Activated T-cell treated with anti-CD3 and anti-CD28 coated beads, Interleukin-2, amount 50 U/mL, for 24 hours (primary cell): ENCODE measurements around the gene FUT1.

Experiments
- DNase-seq: peaks from one replicate; pipeline ENCODE4 v3.0.0-alpha.2; 2020
- H3K27ac Mint-ChIP-seq: 2 replicates; pipeline ENCODE4 v1.8.0; 2020; ENCODE audit warnings: mild to moderate bottlenecking, mixed read lengths
- H3K27me3 Mint-ChIP-seq: 2 replicates; pipeline ENCODE4 v1.8.0; 2020; ENCODE audit warnings: mixed read lengths
- H3K36me3 Mint-ChIP-seq: 2 replicates; pipeline ENCODE4 v1.8.0; 2020; ENCODE audit warnings: low read depth, mixed read lengths
- H3K4me1 Mint-ChIP-seq: 2 replicates; pipeline ENCODE4 v1.8.0; 2020; ENCODE audit warnings: low read depth, mixed read lengths
- H3K4me3 Mint-ChIP-seq: 2 replicates; pipeline ENCODE4 v1.8.0; 2020; ENCODE audit warnings: mild to moderate bottlenecking, moderate library complexity, mixed read lengths
- H3K9me3 Mint-ChIP-seq: 2 replicates; pipeline ENCODE4 v1.8.0; 2020; ENCODE audit warnings: mixed read lengths

The FUT1 gene

GRCh38 chr19:48739404-48740163, 12.9 kb downstream of the FUT1 start:
- Mint-ChIP-seq H3K9me3 (no peaks in the 10 kb centered on the region), H3K27ac (no peak overlapping the region), H3K36me3 (no peaks in the 10 kb centered on the region), H3K4me1 (peaks cover 10% of the 10 kb centered on the region), H3K27me3 (peaks cover 20% of the 10 kb centered on the region), H3K4me3 (peak overlapping the region; percentile 12)
- DNase-seq, result no peak

- DNase-seq, result peak; percentile 94
- H3K4me1 Mint-ChIP-seq, result peaks cover 10% of the 10 kb centered on the region
- H3K9me3 Mint-ChIP-seq, result no peaks in the 10 kb centered on the region
- peak overlapping the region; percentile 44 for H3K27ac Mint-ChIP-seq
- peak overlapping the region; percentile 55 for H3K4me3 Mint-ChIP-seq
- no peaks in the 10 kb centered on the region for H3K36me3 Mint-ChIP-seq
- peaks cover 20% of the 10 kb centered on the region for H3K27me3 Mint-ChIP-seq
These were observed 13.7 kb downstream of the FUT1 start for GRCh38 chr19:48738557-48739403.

GRCh38 chr19:48737360-48737998, 15.0 kb downstream of the FUT1 start:
- no peaks in the 10 kb centered on the region for H3K9me3 Mint-ChIP-seq
- H3K27ac Mint-ChIP-seq, result no peak overlapping the region
- peaks cover 15% of the 10 kb centered on the region for H3K27me3 Mint-ChIP-seq
- no peaks in the 10 kb centered on the region for H3K36me3 Mint-ChIP-seq
- DNase-seq, result no peak
- no peak overlapping the region for H3K4me3 Mint-ChIP-seq
- peaks cover 10% of the 10 kb centered on the region for H3K4me1 Mint-ChIP-seq

GRCh38 chr19:48735031-48735615, 17.3 kb downstream of the FUT1 start:
- Mint-ChIP-seq H3K4me3 (no peak overlapping the region), H3K4me1 (peaks cover 7% of the 10 kb centered on the region), H3K27me3 (peaks cover 5% of the 10 kb centered on the region), H3K36me3 (no peaks in the 10 kb centered on the region), H3K27ac (no peak overlapping the region), H3K9me3 (no peaks in the 10 kb centered on the region)
- DNase-seq, result no peak

- no peak overlapping the region for H3K27ac Mint-ChIP-seq
- H3K4me1 Mint-ChIP-seq, result peaks cover 4% of the 10 kb centered on the region
- H3K9me3 Mint-ChIP-seq, result no peaks in the 10 kb centered on the region
- H3K4me3 Mint-ChIP-seq, result no peak overlapping the region
- no peaks in the 10 kb centered on the region for H3K27me3 Mint-ChIP-seq
- DNase-seq, result no peak
- H3K36me3 Mint-ChIP-seq, result no peaks in the 10 kb centered on the region
These were observed 17.8 kb downstream of the FUT1 start for GRCh38 chr19:48734625-48735024.

- no peak for DNase-seq
- H3K36me3 Mint-ChIP-seq, result peaks cover 4% of the 10 kb centered on the region
- no peaks in the 10 kb centered on the region for H3K27me3 Mint-ChIP-seq
- H3K4me1 Mint-ChIP-seq, result peaks cover 3% of the 10 kb centered on the region
- H3K4me3 Mint-ChIP-seq, result no peak overlapping the region
- no peak overlapping the region for H3K27ac Mint-ChIP-seq
- H3K9me3 Mint-ChIP-seq, result peaks cover 5% of the 10 kb centered on the region
These were observed 21.0 kb downstream of the FUT1 start for GRCh38 chr19:48731452-48731851.

- Mint-ChIP-seq H3K27ac (no peak overlapping the region), H3K4me3 (no peak overlapping the region)
These were observed 23.4 kb downstream of the FUT1 start for GRCh38 chr19:48728911-48729664.

GRCh38 chr19:48726556-48726955, 25.9 kb downstream of the FUT1 start:
- peak; percentile 43 for DNase-seq
- Mint-ChIP-seq H3K9me3 (peaks cover 16% of the 10 kb centered on the region), H3K27ac (peak overlapping the region; percentile 54), H3K36me3 (peaks cover 13% of the 10 kb centered on the region), H3K4me1 (peaks cover 20% of the 10 kb centered on the region), H3K4me3 (no peak overlapping the region), H3K27me3 (no peaks in the 10 kb centered on the region)

More at GRCh38 chr19:48728911-48729664, 23.4 kb downstream of the FUT1 start:
- peaks cover 17% of the 10 kb centered on the region for H3K4me1 Mint-ChIP-seq
- H3K36me3 Mint-ChIP-seq, result peaks cover 13% of the 10 kb centered on the region
- peaks cover 16% of the 10 kb centered on the region for H3K9me3 Mint-ChIP-seq
- no peak for DNase-seq
- H3K27me3 Mint-ChIP-seq, result no peaks in the 10 kb centered on the region

- Mint-ChIP-seq H3K27me3 (no peaks in the 10 kb centered on the region), H3K4me3 (no peak overlapping the region), H3K36me3 (peaks cover 15% of the 10 kb centered on the region), H3K9me3 (peaks cover 16% of the 10 kb centered on the region), H3K27ac (peak overlapping the region; percentile 92), H3K4me1 (peaks cover 32% of the 10 kb centered on the region)
- DNase-seq, result peak; percentile 53
These were observed 27.4 kb downstream of the FUT1 start for GRCh38 chr19:48724796-48725753.

- Mint-ChIP-seq H3K36me3 (peaks cover 15% of the 10 kb centered on the region), H3K27me3 (no peaks in the 10 kb centered on the region), H3K4me1 (peaks cover 32% of the 10 kb centered on the region), H3K9me3 (peaks cover 16% of the 10 kb centered on the region), H3K27ac (no peak overlapping the region), H3K4me3 (peak overlapping the region; percentile 4)
- no peak for DNase-seq
These were observed 30.2 kb downstream of the FUT1 start for GRCh38 chr19:48722196-48722708.

- Mint-ChIP-seq H3K36me3 (peaks cover 8% of the 10 kb centered on the region), H3K27ac (peak overlapping the region; percentile 98), H3K9me3 (peaks cover 9% of the 10 kb centered on the region), H3K4me3 (peak overlapping the region; percentile 86), H3K4me1 (peaks cover 25% of the 10 kb centered on the region), H3K27me3 (no peaks in the 10 kb centered on the region)
- peak; percentile 91 for DNase-seq
These were observed 31.7 kb downstream of the FUT1 start for GRCh38 chr19:48720613-48721296.

GRCh38 chr19:48720251-48720612, 32.2 kb downstream of the FUT1 start:
- Mint-ChIP-seq H3K4me3 (peak overlapping the region; percentile 86), H3K27me3 (no peaks in the 10 kb centered on the region), H3K36me3 (peaks cover 4% of the 10 kb centered on the region), H3K4me1 (peaks cover 22% of the 10 kb centered on the region), H3K27ac (peak overlapping the region; percentile 98), H3K9me3 (peaks cover 6% of the 10 kb centered on the region)
- DNase-seq, result no peak
